Calu3 (cell line): ENCODE results near the gene SPNS2. TPM values are rescaled to one million over a fixed set of nuclear protein-coding genes. Genes with fewer than 3 reads are reported as not detected.

Source experiments
- BruUV-seq: library from RNA; stranded (reverse); fragments of 400-500 nt; replicated peaks from 2 replicates; lab custom pipeline; 2021; lab: Mats Ljungman, UMichigan
- CTCF ChIA-PET: fragments of 300-600 bp; sonication (Branson Sonifier 250); formaldehyde crosslinking; loops from one replicate; lab custom pipeline; 2022; ENCODE audit warnings: antibody characterized with exemption; lab: Charles Lee
- DNase-seq: peaks from one replicate; pipeline ENCODE4 v3.0.0; 2022
- H3K27ac Mint-ChIP-seq: one replicate; pipeline ENCODE4 v1.8.0; 2022; ENCODE audit warnings: mixed read lengths; ENCODE audit not compliant: unreplicated experiment
- H3K27me3 Mint-ChIP-seq: one replicate; pipeline ENCODE4 v1.8.0; 2022; ENCODE audit warnings: mixed read lengths; ENCODE audit not compliant: unreplicated experiment
- H3K36me3 Mint-ChIP-seq: one replicate; pipeline ENCODE4 v1.8.0; 2022; ENCODE audit warnings: mild to moderate bottlenecking, moderate library complexity, mixed read lengths; ENCODE audit not compliant: insufficient read depth, unreplicated experiment
- H3K4me1 Mint-ChIP-seq: one replicate; pipeline ENCODE4 v1.8.0; 2022; ENCODE audit warnings: mild to moderate bottlenecking, low read depth, mixed read lengths; ENCODE audit not compliant: unreplicated experiment
- H3K4me3 Mint-ChIP-seq: one replicate; pipeline ENCODE4 v1.8.0; 2022; ENCODE audit warnings: mild to moderate bottlenecking, low read depth, moderate library complexity, mixed read lengths; ENCODE audit not compliant: unreplicated experiment
- H3K9me3 Mint-ChIP-seq: one replicate; pipeline ENCODE4 v1.8.0; 2022; ENCODE audit warnings: low read depth, mixed read lengths; ENCODE audit not compliant: unreplicated experiment
- CTCF ChIP-seq: fragments of 200-600 bp; IDR thresholded peaks from one replicate; pipeline ENCODE4 v1.8.0; 2022; ENCODE audit warnings: antibody characterized with exemption; ENCODE audit not compliant: unreplicated experiment
- intact Hi-C: fragments of 100-400 bp; cut with micrococcal nuclease; formaldehyde crosslinking; loops from one replicate; pipeline ENCODE4 v1.10.0; 2022; ENCODE audit not compliant: unreplicated experiment
- total RNA-seq: library from RNA; stranded (reverse); gene quantifications from 2 replicates; pipeline ENCODE4 v1.2.3, GENCODE V29; 2022

The SPNS2 gene
- total RNA-seq, 1 experiment from 2014 or later, result 63.4 TPM

GRCh38 chr17:4523946-4524345, 25.3 kb downstream of the SPNS2 start:
- Mint-ChIP-seq H3K4me1 (peaks cover 29% of the 10 kb centered on the region), H3K27me3 (no peaks in the 10 kb centered on the region), H3K36me3 (peaks cover 46% of the 10 kb centered on the region), H3K9me3 (no peaks in the 10 kb centered on the region), H3K4me3 (no peak overlapping the region), H3K27ac (no peak overlapping the region)
- no TSS peak for BruUV-seq
- intact Hi-C loops, result no loop called here
- DNase-seq, result no peak
- no peak for TF ChIP-seq CTCF
- CTCF ChIA-PET, result interaction anchor here (0.9 kb wide), 1 partner anchor 9 kb away, joined by 3 read pairs; no protein-coding TSS in a partner anchor

DNA sequence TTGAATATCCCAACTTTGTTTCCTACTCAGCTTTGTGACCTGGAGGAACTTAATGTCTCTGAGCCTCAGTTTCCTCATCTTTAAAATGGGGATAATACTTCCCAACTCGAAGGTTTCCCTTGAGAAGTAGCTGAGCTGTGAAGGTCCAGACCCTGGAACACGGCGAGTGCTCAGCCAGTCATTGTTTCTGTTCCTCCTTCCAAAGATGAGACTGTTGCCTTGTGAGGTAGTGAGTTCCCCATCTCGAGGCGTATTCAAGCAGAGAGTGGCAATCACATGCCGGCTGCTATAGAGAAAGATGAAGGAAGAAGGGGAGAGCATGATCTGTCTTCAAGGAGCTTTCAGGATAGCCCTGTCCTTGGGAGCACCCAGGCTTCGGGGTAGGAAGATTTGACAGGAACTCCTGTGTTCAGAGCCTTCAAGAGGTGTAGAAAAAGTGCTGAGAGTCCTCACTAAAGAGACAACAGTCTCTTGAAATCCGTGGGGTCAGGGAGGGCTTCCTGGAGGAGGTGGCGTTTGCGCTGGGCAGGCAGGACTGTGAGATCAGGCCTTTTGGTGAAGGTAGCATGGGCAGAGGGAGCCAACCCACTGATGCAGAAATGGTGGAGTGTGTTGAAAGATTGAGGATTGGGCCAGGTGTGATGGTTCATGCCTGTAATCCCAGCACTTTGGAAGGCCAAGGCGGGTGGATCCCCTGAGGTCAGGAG, 27.2 kb downstream of the SPNS2 start:
- CTCF ChIA-PET, result no interaction called here
- Mint-ChIP-seq H3K27ac (peak overlapping the region; percentile 21), H3K9me3 (no peaks in the 10 kb centered on the region), H3K4me3 (no peak overlapping the region), H3K27me3 (no peaks in the 10 kb centered on the region), H3K36me3 (peaks cover 56% of the 10 kb centered on the region), H3K4me1 (peaks cover 22% of the 10 kb centered on the region)
- intact Hi-C loops, result no loop called here
- no TSS peak for BruUV-seq
- no peak for DNase-seq
- TF ChIP-seq CTCF, result no peak

DNA sequence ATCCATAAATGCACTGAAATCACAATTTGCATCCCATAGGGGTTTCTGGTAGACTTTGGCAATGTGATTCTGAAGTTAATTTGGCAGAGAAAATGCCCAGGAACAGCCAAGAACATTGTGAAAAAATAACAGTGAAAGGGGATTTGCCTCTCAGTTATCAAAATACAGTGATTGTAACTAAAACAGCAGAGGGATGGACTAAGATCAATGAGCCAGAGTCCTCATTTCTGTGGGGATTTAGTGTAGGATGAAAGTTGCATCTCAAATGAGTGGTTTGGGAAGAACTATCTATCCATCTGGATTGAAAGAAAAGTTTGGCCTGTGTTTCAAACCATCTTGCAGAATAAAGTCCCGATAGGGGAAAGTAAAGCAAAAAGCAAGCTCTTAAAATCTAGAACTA, 28.5 kb downstream of the SPNS2 start:
- no TSS peak for BruUV-seq
- Mint-ChIP-seq H3K36me3 (peaks cover 52% of the 10 kb centered on the region), H3K27me3 (no peaks in the 10 kb centered on the region), H3K9me3 (no peaks in the 10 kb centered on the region), H3K27ac (peak overlapping the region; percentile 30), H3K4me1 (peaks cover 16% of the 10 kb centered on the region), H3K4me3 (no peak overlapping the region)
- no peak for TF ChIP-seq CTCF
- no peak for DNase-seq
- intact Hi-C loops, result no loop called here
- CTCF ChIA-PET, result no interaction called here

DNA sequence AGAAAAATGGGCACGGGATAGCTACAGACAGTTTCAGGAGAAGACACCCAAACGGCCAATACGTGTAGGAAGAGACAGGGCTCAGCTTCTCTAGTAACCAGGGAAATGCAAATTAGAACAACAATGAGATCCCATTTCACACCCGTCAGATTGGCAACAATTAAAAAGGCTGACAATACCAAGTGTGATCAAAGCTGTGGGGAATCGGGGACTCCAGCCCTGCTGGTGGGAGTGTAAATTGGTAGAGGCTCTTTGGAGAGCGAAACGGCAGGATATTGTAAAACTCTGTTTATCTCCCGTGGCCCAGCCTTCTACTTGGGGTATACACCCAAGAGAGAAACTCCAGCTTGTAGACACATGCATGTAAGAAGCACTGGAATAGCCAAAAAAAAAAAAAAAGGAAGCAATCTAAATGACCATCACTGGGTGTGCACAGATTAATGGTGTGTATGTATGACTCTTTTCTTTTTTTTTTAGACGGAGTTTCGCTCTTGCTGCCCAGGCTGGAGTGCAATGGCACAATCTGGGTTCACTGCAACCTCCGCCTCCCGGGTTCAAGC, 29.0 kb downstream of the SPNS2 start:
- DNase-seq, result no peak
- Mint-ChIP-seq H3K9me3 (no peaks in the 10 kb centered on the region), H3K27ac (no peak overlapping the region), H3K4me1 (peaks cover 14% of the 10 kb centered on the region), H3K27me3 (no peaks in the 10 kb centered on the region), H3K36me3 (peaks cover 49% of the 10 kb centered on the region), H3K4me3 (no peak overlapping the region)
- no peak for TF ChIP-seq CTCF
- BruUV-seq, result no TSS peak
- intact Hi-C loops, result no loop called here
- CTCF ChIA-PET, result interaction anchor here (0.6 kb wide), 1 partner anchor 104 kb away, joined by 6 read pairs; no protein-coding TSS in a partner anchor
